NCI-H460 (cell line): ENCODE data around the gene KIAA1755. TPM values are rescaled to one million over a fixed set of nuclear protein-coding genes. Genes with fewer than 3 reads are reported as not detected.

Experiments
- DNase-seq: peaks from one replicate; pipeline ENCODE4 v3.0.0-alpha.2; 2016; ENCODE audit warnings: low read depth; ENCODE audit errors: extremely low read depth
- polyA plus RNA-seq: library from polyadenylated mRNA; depleted of rRNA; stranded (reverse); fragments of >200 nt; gene quantifications from 2 replicates; pipeline ENCODE4 v1.2.3, GENCODE V29; 2014; cell fraction: nucleus; rRNA removed
- total RNA-seq: library from RNA; depleted of rRNA; stranded (reverse); fragments of >200 nt; shearing (Covaris generic); gene quantifications from 2 replicates; pipeline ENCODE4 v1.2.3, GENCODE V29; 2014; rRNA removed

The KIAA1755 gene
- total RNA-seq, result not detected in 2 replicates
- 0.33 TPM in 1 of 2 replicates, not detected in the other for polyA plus RNA-seq

GRCh38 chr20:38260378-38261053 is at the start of gene KIAA1755:
Gene KIAA1755 (minus strand): TSS chr20:38260735. CDS start chr20:38260500, 235 bp downstream.
- DNase-seq, result no peak

GRCh38 chr20:38308447-38308846 is 47.9 kb upstream of the KIAA1755 start:
- DNase-seq, result no peak

GRCh38 chr20:38308047-38308438 is 47.5 kb upstream of the KIAA1755 start:
- DNase-seq, result no peak

GRCh38 chr20:38307371-38308046 is 47.0 kb upstream of the KIAA1755 start:
- DNase-seq, result no peak

- no peak for DNase-seq
These were observed 45.8 kb upstream of the KIAA1755 start for GRCh38 chr20:38306379-38306778.

GRCh38 chr20:38305541-38305940 is 45.0 kb upstream of the KIAA1755 start:
- no peak for DNase-seq

- peak; percentile 20 for DNase-seq
These were observed 44.4 kb upstream of the KIAA1755 start for GRCh38 chr20:38304845-38305447.

GRCh38 chr20:38303908-38304379 is 43.4 kb upstream of the KIAA1755 start, which contains the start of gene BPI:
Gene BPI (plus strand): TSS chr20:38304156. CDS start chr20:38304224, 68 bp downstream.
- no peak for DNase-seq

GRCh38 chr20:38302786-38303185 is 42.3 kb upstream of the KIAA1755 start:
- DNase-seq, result no peak

- no peak for DNase-seq
These were observed 40.8 kb upstream of the KIAA1755 start for GRCh38 chr20:38301309-38301708.

- DNase-seq, result no peak
These were observed 39.9 kb upstream of the KIAA1755 start for GRCh38 chr20:38300438-38300837.

GRCh38 chr20:38299963-38300362 is 39.4 kb upstream of the KIAA1755 start:
- no peak for DNase-seq

- no peak for DNase-seq
These were observed 38.3 kb upstream of the KIAA1755 start for GRCh38 chr20:38298768-38299288.

GRCh38 chr20:38297916-38298674 is 37.6 kb upstream of the KIAA1755 start:
- no peak for DNase-seq

GRCh38 chr20:38296433-38296832 is 35.9 kb upstream of the KIAA1755 start:
- DNase-seq, result no peak

- no peak for DNase-seq
These were observed 35.3 kb upstream of the KIAA1755 start for GRCh38 chr20:38295811-38296210.

- DNase-seq, result no peak
These were observed 33.6 kb upstream of the KIAA1755 start for GRCh38 chr20:38294076-38294591.

- DNase-seq, result no peak
These were observed 33.0 kb upstream of the KIAA1755 start for GRCh38 chr20:38293491-38294065.

- no peak for DNase-seq
These were observed 31.4 kb upstream of the KIAA1755 start for GRCh38 chr20:38291966-38292365.
